Measurements from ENCODE around the gene PPM1E.
"Not testable (repeated sequence)": the region's sequence is repeated elsewhere in the genome, so short reads cannot be mapped to it uniquely, and the experiment has no call there.

The PPM1E gene

DNA sequence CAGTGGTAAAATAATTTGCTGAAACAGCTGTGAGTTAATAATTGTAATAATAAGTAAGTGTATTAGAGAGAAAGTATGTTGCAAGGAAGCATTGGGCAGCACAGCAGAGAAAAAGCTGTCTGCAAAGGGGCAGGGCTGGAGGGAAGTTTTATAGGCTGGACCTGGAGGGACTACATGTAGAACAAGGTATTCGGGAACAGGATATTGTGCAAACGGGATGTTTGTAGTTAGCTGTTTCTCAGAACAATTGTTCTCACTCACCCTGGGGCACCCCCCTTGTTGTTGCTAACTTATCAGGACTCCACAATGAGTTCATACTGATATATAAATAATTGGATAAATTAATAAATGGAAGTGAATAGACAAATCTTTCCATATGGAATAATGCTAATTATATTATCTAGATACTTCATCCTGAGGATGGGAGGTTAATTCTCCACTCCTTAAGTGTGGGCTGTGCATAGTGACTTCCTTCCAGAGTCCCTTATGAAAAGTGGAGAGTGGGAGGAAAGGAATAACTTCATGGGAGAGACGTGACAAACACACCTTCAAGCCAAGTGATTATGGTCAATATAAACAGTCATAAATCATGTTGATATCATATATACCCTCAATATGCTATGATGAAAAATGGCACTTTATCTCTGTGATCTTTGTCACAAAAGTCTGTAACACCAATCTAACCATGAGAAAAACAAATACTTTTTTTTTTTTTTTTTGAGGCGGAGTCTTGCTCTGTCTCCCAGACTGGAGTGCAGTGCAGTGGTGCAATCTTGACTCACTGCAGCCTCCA is 85.4 kb downstream of the PPM1E start:
- no peak overlapping the region for H3K27ac ChIP-seq
- no peak for TF ChIP-seq ZFX (IDR thresholded peaks at IDR 0.05; ENCODE audit: borderline replicate concordance)

DNA sequence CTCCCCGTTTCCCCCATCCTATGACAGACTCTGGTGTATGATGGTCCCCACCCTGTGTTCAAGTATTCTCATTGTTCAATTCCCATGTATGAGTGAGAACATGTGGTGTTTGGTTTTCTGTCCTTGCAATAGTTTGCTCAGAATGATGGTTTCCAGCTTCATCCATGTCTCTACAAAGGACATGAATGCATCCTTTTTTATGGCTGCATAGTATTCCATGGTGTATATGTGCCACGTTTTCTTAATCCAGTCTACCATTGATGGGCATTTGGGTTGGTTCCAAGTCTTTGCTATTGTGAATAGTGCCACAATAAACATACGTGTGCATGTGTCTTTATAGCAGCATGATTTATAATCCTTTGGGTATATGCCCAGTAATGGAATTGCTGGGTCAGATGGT is 90.8 kb downstream of the PPM1E start:
- not testable (repeated sequence) for H3K27ac ChIP-seq

DNA sequence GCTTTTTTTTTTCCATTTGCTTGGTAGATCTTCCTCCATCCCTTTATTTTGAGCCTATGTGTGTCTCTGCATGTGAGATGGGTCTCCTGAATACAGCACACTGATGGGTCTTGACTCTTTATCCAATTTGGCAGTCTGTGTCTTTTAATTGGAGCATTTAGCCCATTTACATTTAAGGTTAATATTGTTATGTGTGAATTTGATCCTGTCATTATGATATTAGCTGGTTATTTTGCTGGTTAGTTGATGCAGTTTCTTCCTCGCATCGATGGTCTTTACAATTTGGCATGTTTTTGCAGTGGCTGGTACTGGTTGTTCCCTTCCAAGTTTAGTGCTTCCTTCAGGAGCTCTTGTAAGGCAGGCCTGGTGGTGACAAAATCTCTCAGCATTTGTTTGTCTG is 94.5 kb downstream of the PPM1E start:
- not testable (repeated sequence) for H3K27ac ChIP-seq

DNA sequence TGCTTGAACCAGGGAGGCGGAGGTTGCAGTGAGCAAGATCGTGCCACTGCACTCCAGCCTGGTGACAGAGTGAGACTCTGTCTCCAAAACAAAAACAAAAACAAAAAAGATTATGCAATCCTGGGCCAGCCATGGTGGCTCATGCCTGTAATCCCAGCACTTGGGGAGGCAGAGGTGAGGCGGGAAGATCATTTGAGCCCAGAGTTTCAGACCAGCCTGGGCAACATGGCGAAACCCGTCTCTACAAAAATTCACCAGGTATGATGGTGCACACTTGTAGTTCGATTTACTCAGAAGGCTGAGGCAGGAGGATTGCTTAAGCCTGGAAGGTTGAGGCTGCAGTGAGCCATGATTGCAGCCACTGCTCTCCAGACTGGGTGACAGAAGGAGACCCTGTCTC is 109.6 kb downstream of the PPM1E start:
- H3K27ac ChIP-seq = no peak overlapping the region
- TF ChIP-seq, protein P1, sequence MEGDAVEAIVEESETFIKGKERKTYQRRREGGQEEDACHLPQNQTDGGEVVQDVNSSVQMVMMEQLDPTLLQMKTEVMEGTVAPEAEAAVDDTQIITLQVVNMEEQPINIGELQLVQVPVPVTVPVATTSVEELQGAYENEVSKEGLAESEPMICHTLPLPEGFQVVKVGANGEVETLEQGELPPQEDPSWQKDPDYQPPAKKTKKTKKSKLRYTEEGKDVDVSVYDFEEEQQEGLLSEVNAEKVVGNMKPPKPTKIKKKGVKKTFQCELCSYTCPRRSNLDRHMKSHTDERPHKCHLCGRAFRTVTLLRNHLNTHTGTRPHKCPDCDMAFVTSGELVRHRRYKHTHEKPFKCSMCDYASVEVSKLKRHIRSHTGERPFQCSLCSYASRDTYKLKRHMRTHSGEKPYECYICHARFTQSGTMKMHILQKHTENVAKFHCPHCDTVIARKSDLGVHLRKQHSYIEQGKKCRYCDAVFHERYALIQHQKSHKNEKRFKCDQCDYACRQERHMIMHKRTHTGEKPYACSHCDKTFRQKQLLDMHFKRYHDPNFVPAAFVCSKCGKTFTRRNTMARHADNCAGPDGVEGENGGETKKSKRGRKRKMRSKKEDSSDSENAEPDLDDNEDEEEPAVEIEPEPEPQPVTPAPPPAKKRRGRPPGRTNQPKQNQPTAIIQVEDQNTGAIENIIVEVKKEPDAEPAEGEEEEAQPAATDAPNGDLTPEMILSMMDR (IDR thresholded peaks at IDR 0.05) = no peak
- TF ChIP-seq ZFX (IDR thresholded peaks at IDR 0.05; ENCODE audit: borderline replicate concordance) = no peak

DNA sequence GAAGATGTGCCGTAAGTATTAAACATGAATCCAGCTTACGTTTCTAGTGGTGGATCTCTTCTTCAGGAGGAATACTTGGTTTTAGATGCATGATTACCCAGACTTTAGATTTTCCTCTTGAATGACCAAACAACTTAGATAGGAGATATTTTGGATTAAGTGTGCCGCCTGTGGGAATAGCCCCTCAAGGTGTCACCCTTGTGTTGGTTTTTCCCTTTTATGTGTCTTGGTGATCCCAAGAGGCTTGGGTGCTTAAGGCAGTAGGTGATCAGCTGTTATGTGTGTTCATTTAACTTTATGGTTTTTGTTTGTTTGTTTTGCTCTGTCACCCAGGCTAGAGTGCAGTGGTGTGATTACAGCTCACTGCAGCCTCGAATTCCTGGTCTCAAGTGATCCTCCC is 115.1 kb downstream of the PPM1E start:
- H3K27ac ChIP-seq = no peak overlapping the region
- TF ChIP-seq, protein P1 (IDR thresholded peaks at IDR 0.05) = no peak
- TF ChIP-seq ZFX (IDR thresholded peaks at IDR 0.05; ENCODE audit: borderline replicate concordance) = no peak

DNA sequence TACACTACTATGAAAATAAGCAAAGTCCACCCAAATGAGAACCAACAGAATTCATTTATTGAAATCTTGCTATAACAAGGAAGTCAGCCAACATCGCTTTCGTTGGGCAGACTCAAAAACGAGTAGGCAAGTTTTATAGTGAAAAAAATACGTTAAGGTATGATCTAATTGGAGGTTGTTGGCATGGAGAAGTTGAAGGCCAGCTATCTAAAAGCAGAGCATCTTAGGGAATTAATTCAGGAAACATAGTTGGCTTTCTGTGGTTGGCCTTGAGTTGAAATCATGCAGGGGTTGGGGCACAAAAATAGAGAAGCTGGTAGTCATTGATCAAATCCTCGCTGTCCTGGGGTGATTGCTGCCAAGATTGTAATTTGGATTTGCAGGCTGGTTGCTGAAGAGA is 118.3 kb downstream of the PPM1E start:
- no peak overlapping the region for H3K27ac ChIP-seq
- TF ChIP-seq, protein P1 (IDR thresholded peaks at IDR 0.05) = no peak
- no peak for TF ChIP-seq ZFX (IDR thresholded peaks at IDR 0.05; ENCODE audit: borderline replicate concordance)

DNA sequence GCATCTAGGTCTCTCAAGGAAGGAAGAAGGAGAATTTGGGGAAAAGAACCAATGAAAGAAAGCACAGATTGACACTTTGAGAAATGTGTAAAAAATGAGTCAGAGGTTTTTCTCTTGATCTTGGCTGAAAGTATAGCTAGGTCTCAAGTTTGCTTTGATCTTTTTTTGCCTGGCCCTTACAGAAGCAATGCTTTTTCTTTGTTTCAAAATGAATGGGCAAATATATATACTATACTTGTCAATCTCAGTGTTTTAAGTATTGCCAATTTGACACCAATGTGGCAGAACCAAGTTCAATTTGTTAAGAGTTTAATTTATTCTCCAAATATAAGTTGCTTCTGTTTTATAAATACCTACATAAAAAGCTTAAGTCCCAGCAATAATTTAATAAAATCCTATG is 119.6 kb downstream of the PPM1E start:
- no peak for TF ChIP-seq ZFX (IDR thresholded peaks at IDR 0.05; ENCODE audit: borderline replicate concordance)
- TF ChIP-seq, protein P1 (IDR thresholded peaks at IDR 0.05) = no peak
- no peak overlapping the region for H3K27ac ChIP-seq

DNA sequence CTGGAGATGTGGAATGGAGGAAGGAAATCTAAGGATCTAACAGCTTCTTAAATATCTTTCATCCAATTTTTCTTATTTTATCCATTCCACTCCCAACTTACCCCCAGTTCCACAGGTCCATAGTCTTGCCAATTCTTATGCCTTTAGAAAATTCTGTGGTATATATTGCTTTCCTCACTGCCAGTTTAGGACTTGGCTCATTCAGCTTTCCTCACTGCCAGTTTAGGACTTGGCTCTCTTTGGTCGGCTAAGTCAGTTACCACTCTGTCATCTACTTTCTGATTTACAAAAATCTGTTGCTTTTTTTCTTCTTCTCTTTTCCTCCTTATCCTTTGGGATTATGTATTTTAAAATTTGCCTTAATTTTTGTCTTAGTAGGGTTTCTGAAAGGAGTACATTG is 128.5 kb downstream of the PPM1E start:
- TF ChIP-seq, protein P1 (IDR thresholded peaks at IDR 0.05) = no peak
- TF ChIP-seq ZFX (IDR thresholded peaks at IDR 0.05; ENCODE audit: borderline replicate concordance) = no peak
- no peak overlapping the region for H3K27ac ChIP-seq

DNA sequence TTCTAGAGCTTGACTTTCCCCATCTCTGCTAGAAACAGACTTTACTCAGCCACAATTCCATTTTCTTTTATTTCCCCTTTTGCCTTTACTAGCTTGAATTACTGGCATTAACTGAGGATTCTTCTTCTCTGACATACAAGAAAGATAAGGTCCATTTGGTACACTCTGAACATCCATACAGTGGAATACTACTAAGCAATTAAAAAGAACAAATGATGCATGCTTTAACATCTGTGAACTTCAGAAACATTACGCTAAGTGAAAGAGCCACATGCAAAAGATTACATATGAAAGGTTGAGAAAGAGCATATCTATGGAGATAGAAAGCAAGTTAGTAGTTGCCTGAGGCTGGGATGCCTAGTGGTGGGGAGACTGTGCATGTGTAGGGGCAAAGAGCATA is 130.9 kb downstream of the PPM1E start:
- no peak overlapping the region for H3K27ac ChIP-seq
- TF ChIP-seq, protein P1 (IDR thresholded peaks at IDR 0.05) = no peak
- TF ChIP-seq ZFX (IDR thresholded peaks at IDR 0.05; ENCODE audit: borderline replicate concordance) = no peak

Measured in 22Rv1 (cell line).